Activated T-cell treated with anti-CD3 and anti-CD28 coated beads, Interleukin-2, amount 50 U/mL, for 4 hours (primary cell): Measurements from ENCODE around the gene SPCS1. TPM values are rescaled to one million over a fixed set of nuclear protein-coding genes. Genes with fewer than 3 reads are reported as not detected.

Experiments
- ATAC-seq, 2 donors: fragments of 200-7000 bp; cut with Tn5 transposase; one replicate each; pipeline ENCODE4 v1.10.0; 2021
- DNase-seq: peaks from one replicate; pipeline ENCODE4 v3.0.0-alpha.2; 2020
- H3K27me3 Mint-ChIP-seq: one replicate; pipeline ENCODE4 v1.8.0; 2021; ENCODE audit warnings: low read depth, mixed read lengths
- H3K36me3 Mint-ChIP-seq: one replicate; pipeline ENCODE4 v1.8.0; 2022; ENCODE audit warnings: mixed read lengths; ENCODE audit not compliant: insufficient read depth
- H3K4me1 Mint-ChIP-seq: one replicate; pipeline ENCODE4 v1.8.0; 2021; ENCODE audit warnings: low read depth, mixed read lengths
- H3K4me3 Mint-ChIP-seq: one replicate; pipeline ENCODE4 v1.8.0; 2021; ENCODE audit warnings: mild to moderate bottlenecking, moderate library complexity, mixed read lengths
- H3K9me3 Mint-ChIP-seq: one replicate; pipeline ENCODE4 v1.8.0; 2021; ENCODE audit warnings: mixed read lengths
- total RNA-seq, 3 donors: library from RNA; stranded (reverse); gene quantifications; one replicate each; pipeline ENCODE4 v1.2.1, GENCODE V29; 2021

Gene SPCS1
- total RNA-seq, 3 donors from 2014 or later: 150 to 171 (median 151) TPM

- no peak for DNase-seq
- no peak for ATAC-seq
- H3K9me3 Mint-ChIP-seq: peaks cover 11% of the 10 kb centered on the region
- peaks cover 54% of the 10 kb centered on the region for H3K36me3 Mint-ChIP-seq
- peaks cover 8% of the 10 kb centered on the region for H3K4me1 Mint-ChIP-seq
- no peaks in the 10 kb centered on the region for H3K27me3 Mint-ChIP-seq
- no peak overlapping the region for H3K4me3 Mint-ChIP-seq
Observed at GRCh38 chr3:52733256-52733891, 27.5 kb downstream of the SPCS1 start.

GRCh38 chr3:52739730-52740129 lies 33.8 kb downstream of the SPCS1 start:
- ATAC-seq (no peak), DNase-seq (no peak)
- H3K4me3 Mint-ChIP-seq: no peak overlapping the region
- no peaks in the 10 kb centered on the region for H3K4me1 Mint-ChIP-seq
- peaks cover 34% of the 10 kb centered on the region for H3K36me3 Mint-ChIP-seq
- H3K27me3 Mint-ChIP-seq: no peaks in the 10 kb centered on the region
- H3K9me3 Mint-ChIP-seq: no peaks in the 10 kb centered on the region

- no peak for DNase-seq
- Mint-ChIP-seq H3K9me3 (no peaks in the 10 kb centered on the region), H3K4me3 (no peak overlapping the region), H3K36me3 (peaks cover 34% of the 10 kb centered on the region), H3K4me1 (no peaks in the 10 kb centered on the region), H3K27me3 (no peaks in the 10 kb centered on the region)
- no peak for ATAC-seq
Observed at GRCh38 chr3:52742418-52743041, 36.6 kb downstream of the SPCS1 start.

GRCh38 chr3:52743152-52743551 lies 37.2 kb downstream of the SPCS1 start:
- Mint-ChIP-seq H3K36me3 (peaks cover 35% of the 10 kb centered on the region), H3K9me3 (no peaks in the 10 kb centered on the region), H3K27me3 (no peaks in the 10 kb centered on the region), H3K4me1 (no peaks in the 10 kb centered on the region), H3K4me3 (no peak overlapping the region)
- ATAC-seq (no peak), DNase-seq (no peak)

- Mint-ChIP-seq H3K9me3 (no peaks in the 10 kb centered on the region), H3K36me3 (peaks cover 35% of the 10 kb centered on the region), H3K4me3 (no peak overlapping the region), H3K27me3 (no peaks in the 10 kb centered on the region), H3K4me1 (no peaks in the 10 kb centered on the region)
- no peak for DNase-seq
- ATAC-seq: no peak
Observed at GRCh38 chr3:52743721-52744120, 37.8 kb downstream of the SPCS1 start.

- DNase-seq (no peak), ATAC-seq (no peak)
- Mint-ChIP-seq H3K4me1 (no peaks in the 10 kb centered on the region), H3K27me3 (no peaks in the 10 kb centered on the region), H3K36me3 (peaks cover 25% of the 10 kb centered on the region), H3K9me3 (no peaks in the 10 kb centered on the region), H3K4me3 (no peak overlapping the region)
Observed at GRCh38 chr3:52752045-52752660, 46.2 kb downstream of the SPCS1 start.

GRCh38 chr3:52754373-52754772 lies 48.5 kb downstream of the SPCS1 start:
- H3K27me3 Mint-ChIP-seq: no peaks in the 10 kb centered on the region
- ATAC-seq (no peak), DNase-seq (no peak)
- peaks cover 29% of the 10 kb centered on the region for H3K36me3 Mint-ChIP-seq
- no peak overlapping the region for H3K4me3 Mint-ChIP-seq
- H3K4me1 Mint-ChIP-seq: no peaks in the 10 kb centered on the region
- no peaks in the 10 kb centered on the region for H3K9me3 Mint-ChIP-seq

GRCh38 chr3:52756141-52756540 lies 50.2 kb downstream of the SPCS1 start:
- H3K9me3 Mint-ChIP-seq: no peaks in the 10 kb centered on the region
- H3K4me3 Mint-ChIP-seq: no peak overlapping the region
- ATAC-seq (no peak), DNase-seq (no peak)
- no peaks in the 10 kb centered on the region for H3K27me3 Mint-ChIP-seq
- no peaks in the 10 kb centered on the region for H3K4me1 Mint-ChIP-seq
- peaks cover 32% of the 10 kb centered on the region for H3K36me3 Mint-ChIP-seq

Other genes starting within 250 kb of the SPCS1 start
- under 1 TPM; 0.30 to 0.73 (median 0.40) TPM for gene STAB1, start 210.8 kb upstream of the SPCS1 start, total RNA-seq
- gene NT5DC2, start 172.2 kb upstream of the SPCS1 start, total RNA-seq: 10 to 100 TPM; 29.7 to 53.1 (median 42.8) TPM
- gene UQCC5, start 169.5 kb upstream of the SPCS1 start, total RNA-seq: 10 to 100 TPM; 22.8 to 25.7 (median 23.2) TPM
- 10 to 100 TPM; 55.9 to 65.2 (median 64.4) TPM for gene PBRM1, start 20.2 kb upstream of the SPCS1 start, total RNA-seq
- gene GNL3, start 20.1 kb upstream of the SPCS1 start, total RNA-seq: 100 to 1,000 TPM; 324 to 336 (median 330) TPM
- 10 to 100 TPM; 30.1 to 31.9 (median 30.6) TPM for gene GLT8D1, start 315 bp upstream of the SPCS1 start, total RNA-seq
- 10 to 100 TPM; 16.0 to 36.9 (median 26.9) TPM for gene NEK4, start 64.8 kb downstream of the SPCS1 start, total RNA-seq
- gene ITIH1, start 71.5 kb downstream of the SPCS1 start, total RNA-seq: under 1 TPM in 2 of 3 donors, not detected in 1; 0.15 to 0.19 TPM
- gene ITIH3, start 88.7 kb downstream of the SPCS1 start, total RNA-seq: under 1 TPM; 0.13 to 0.24 (median 0.18) TPM
- gene ITIH4, start 124.6 kb downstream of the SPCS1 start, total RNA-seq: 1 to 10 TPM; 6.9 to 8.2 (median 8.0) TPM
- gene MUSTN1, start 128.9 kb downstream of the SPCS1 start, total RNA-seq: 1 to 10 TPM in 1 of 3 donors, under 1 TPM in 2; 0.38 to 1.2 (median 0.58) TPM
- 10 to 100 TPM; 20.0 to 26.0 (median 25.6) TPM for gene STIMATE, start 191.4 kb downstream of the SPCS1 start, total RNA-seq